OCI-LY1 (cell line): ENCODE results near the gene FUCA2.
"Not testable (repeated sequence)": the region's sequence is repeated elsewhere in the genome, so short reads cannot be mapped to it uniquely, and the experiment has no call there.

Source experiments
- H2AFZ ChIP-seq: fragments of 200-600 bp; sonication (generic), shearing (Covaris generic); 2 replicates; pipeline ENCODE4 v1.6.0; 2014; ENCODE audit warnings: antibody characterized with exemption, mild to moderate bottlenecking, low read length
- H3F3A ChIP-seq: fragments of 200-600 bp; sonication (generic), shearing (Covaris generic); 2 replicates; pipeline ENCODE4 v1.6.0; 2014; ENCODE audit warnings: mild to moderate bottlenecking, antibody characterized with exemption, low read length, moderate library complexity; ENCODE audit not compliant: insufficient read depth
- H3K27ac ChIP-seq: fragments of 200-600 bp; sonication (generic); 2 replicates; pipeline ENCODE4 v1.5.1; 2014; ENCODE audit warnings: low read length, mixed run types, mild to moderate bottlenecking, low read depth; ENCODE audit not compliant: poor library complexity, severe bottlenecking
- H3K27me3 ChIP-seq: fragments of 200-600 bp; sonication (generic); 2 replicates; pipeline ENCODE4 v1.6.0; 2014; ENCODE audit warnings: antibody characterized with exemption, mild to moderate bottlenecking, low read length, moderate library complexity; ENCODE audit not compliant: insufficient read depth
- H3K36me3 ChIP-seq: fragments of 200-600 bp; sonication (generic); 2 replicates; pipeline ENCODE4 v1.6.1; 2014; ENCODE audit warnings: mild to moderate bottlenecking, antibody characterized with exemption, low read length, moderate library complexity, mixed read lengths; ENCODE audit not compliant: insufficient read depth
- H3K4me1 ChIP-seq: fragments of 200-600 bp; sonication (generic); 2 replicates; pipeline ENCODE4 v1.5.1; 2014; ENCODE audit warnings: mild to moderate bottlenecking, low read length, moderate library complexity; ENCODE audit not compliant: insufficient read depth, severe bottlenecking
- H3K4me2 ChIP-seq: fragments of 200-600 bp; sonication (generic), shearing (Covaris generic); 2 replicates; pipeline ENCODE4 v1.6.1; 2014; ENCODE audit warnings: low read length
- H3K4me3 ChIP-seq: fragments of 200-600 bp; sonication (generic); 2 replicates; pipeline ENCODE4 v1.5.1; 2014; ENCODE audit warnings: low read length, low read depth, mild to moderate bottlenecking, mixed read lengths; ENCODE audit not compliant: poor library complexity, severe bottlenecking
- H3K79me2 ChIP-seq: fragments of 200-600 bp; shearing (Covaris generic); 2 replicates; pipeline ENCODE4 v1.6.1; 2016; ENCODE audit warnings: mixed run types, low read length, mixed read lengths; ENCODE audit not compliant: insufficient read depth
- H3K9ac ChIP-seq: fragments of 200-600 bp; sonication (generic), shearing (Covaris generic); 2 replicates; pipeline ENCODE4 v1.6.1; 2014; ENCODE audit warnings: mild to moderate bottlenecking, low read length, mixed read lengths
- H3K9me2 ChIP-seq: fragments of 200-600 bp; sonication (generic), shearing (Covaris generic); 2 replicates; pipeline ENCODE4 v1.6.1; 2014; ENCODE audit warnings: low read depth, mild to moderate bottlenecking, low read length, mixed read lengths
- H3K9me3 ChIP-seq: fragments of 200-600 bp; shearing (Covaris generic); 2 replicates; pipeline ENCODE4 v1.6.1; 2014; ENCODE audit warnings: low read length, mixed read lengths
- H4K20me1 ChIP-seq: fragments of 200-600 bp; sonication (generic), shearing (Covaris generic); 2 replicates; pipeline ENCODE4 v1.6.0; 2016; ENCODE audit warnings: mild to moderate bottlenecking, low read length; ENCODE audit not compliant: insufficient read depth
- CTCF ChIP-seq: fragments of 200-600 bp; sonication (generic), shearing (Covaris generic); IDR thresholded peaks from 2 replicates; pipeline ENCODE4 v1.5.1; 2017; ENCODE audit warnings: mild to moderate bottlenecking, antibody characterized with exemption, low read length, moderate library complexity, mixed read lengths
- EZH2 ChIP-seq: fragments of 200-600 bp; sonication (generic), shearing (Covaris generic); IDR thresholded peaks from 2 replicates; pipeline ENCODE4 v1.8.0; 2017; ENCODE audit warnings: borderline replicate concordance, mixed run types, mild to moderate bottlenecking, antibody characterized with exemption, low read length, moderate library complexity, mixed read lengths

Gene FUCA2

DNA sequence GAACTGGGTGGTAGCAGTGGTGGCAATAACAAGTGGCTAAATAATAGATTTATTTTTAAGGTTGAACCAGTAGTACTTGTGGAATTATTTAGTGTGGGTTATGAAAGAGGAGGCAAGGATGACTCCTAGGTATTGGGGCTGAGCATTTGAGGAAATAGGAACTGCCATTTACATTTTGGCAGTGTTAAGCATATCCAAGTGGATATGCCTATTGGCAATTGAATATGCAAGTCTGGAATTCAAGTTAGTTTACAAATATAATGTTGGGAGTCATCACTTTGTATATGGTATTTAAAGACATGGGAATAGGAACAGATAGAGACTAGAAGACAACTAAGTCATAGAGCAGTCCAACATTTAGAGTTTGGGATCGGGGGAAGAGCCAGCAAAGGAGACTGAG, 35.0 kb downstream of the FUCA2 start:
- Histone ChIP-seq H3K9me2 (no peaks in the 10 kb centered on the region), H4K20me1 (no peaks in the 10 kb centered on the region), H3K27me3 (no peaks in the 10 kb centered on the region), H3K9ac (no peak overlapping the region), H3K79me2 (no peaks in the 10 kb centered on the region), H2AFZ (no peak overlapping the region), H3F3A (no peaks in the 10 kb centered on the region), H3K36me3 (peaks cover 61% of the 10 kb centered on the region), H3K4me2 (no peak overlapping the region), H3K4me3 (no peak overlapping the region), H3K9me3 (no peaks in the 10 kb centered on the region), H3K27ac (no peak overlapping the region), H3K4me1 (no peaks in the 10 kb centered on the region)
- TF ChIP-seq CTCF = no peak
- no peak for TF ChIP-seq EZH2

DNA sequence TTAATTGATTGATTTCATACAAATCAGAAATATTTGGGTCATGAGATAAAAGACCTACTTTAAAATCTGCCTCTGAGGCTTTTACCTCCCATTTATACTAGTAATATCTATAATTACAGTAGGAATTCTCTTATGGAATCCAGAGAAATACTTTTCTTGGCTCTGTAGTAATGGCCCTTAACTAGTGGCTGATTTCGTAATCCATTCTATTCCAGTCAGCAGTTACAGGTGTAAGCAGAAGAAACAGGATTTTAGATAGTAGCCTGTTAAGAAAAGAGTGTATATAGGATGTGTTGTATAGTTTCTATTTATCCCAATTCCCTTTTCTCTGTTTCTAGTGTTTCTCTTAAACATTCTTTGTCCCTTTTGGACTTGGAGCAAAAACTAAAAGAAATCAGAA, 39.7 kb downstream of the FUCA2 start:
- Histone ChIP-seq H4K20me1 (no peaks in the 10 kb centered on the region), H3K9me3 (no peaks in the 10 kb centered on the region), H3K9me2 (no peaks in the 10 kb centered on the region), H3K4me3 (no peak overlapping the region), H3K79me2 (no peaks in the 10 kb centered on the region), H3K4me2 (no peak overlapping the region), H3K27ac (no peak overlapping the region), H3K36me3 (peaks cover 38% of the 10 kb centered on the region), H3K9ac (no peak overlapping the region), H3K27me3 (no peaks in the 10 kb centered on the region), H3F3A (no peaks in the 10 kb centered on the region), H2AFZ (no peak overlapping the region), H3K4me1 (no peaks in the 10 kb centered on the region)
- TF ChIP-seq CTCF (no peak), EZH2 (no peak)

- H3K4me2 ChIP-seq, H2AFZ ChIP-seq, H3K9me3 ChIP-seq, H3K9me2 ChIP-seq, H3K9ac ChIP-seq, H3F3A ChIP-seq, H3K27ac ChIP-seq, H4K20me1 ChIP-seq, H3K79me2 ChIP-seq, H3K27me3 ChIP-seq, H3K4me1 ChIP-seq, H3K4me3 ChIP-seq: not testable (repeated sequence)
- peaks cover 26% of the 10 kb centered on the region for H3K36me3 ChIP-seq
These were observed 42.7 kb downstream of the FUCA2 start for GRCh38 chr6:143468823-143469222.

DNA sequence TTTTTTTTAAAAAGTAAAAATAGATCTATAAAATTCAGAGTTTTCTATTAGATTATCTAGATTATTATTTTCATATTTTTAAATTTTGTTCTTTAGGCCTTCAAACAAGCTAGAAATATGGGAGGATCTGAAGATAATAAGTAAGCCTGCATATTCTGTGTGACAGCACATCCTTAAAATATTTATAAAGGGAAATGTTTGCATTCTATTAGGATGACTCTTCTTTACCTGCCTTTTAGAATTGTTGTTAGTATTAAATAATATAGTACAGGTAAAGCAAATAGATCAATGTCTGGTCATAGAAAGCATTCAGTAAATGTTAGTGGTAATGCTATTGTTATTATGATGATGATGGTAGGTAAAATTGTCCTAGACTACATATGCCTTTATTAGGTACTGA, 43.5 kb downstream of the FUCA2 start:
- Histone ChIP-seq H3K9ac (no peak overlapping the region), H3K9me3 (no peaks in the 10 kb centered on the region), H4K20me1 (no peaks in the 10 kb centered on the region), H3K9me2 (no peaks in the 10 kb centered on the region), H3K79me2 (no peaks in the 10 kb centered on the region), H3K27me3 (no peaks in the 10 kb centered on the region), H3K36me3 (peaks cover 25% of the 10 kb centered on the region), H3K4me3 (no peak overlapping the region), H3F3A (no peaks in the 10 kb centered on the region), H3K4me1 (no peaks in the 10 kb centered on the region), H3K4me2 (no peak overlapping the region), H3K27ac (no peak overlapping the region), H2AFZ (no peak overlapping the region)
- TF ChIP-seq CTCF = no peak
- TF ChIP-seq EZH2 = no peak
